Colon (tissue), 2 donors: ENCODE results near the gene USP54.
"Not testable (repeated sequence)": the region's sequence is repeated elsewhere in the genome, so short reads cannot be mapped to it uniquely, and the experiment has no call there.

Experiments used
- FAIRE-seq: peaks from 2 replicates; lab custom pipeline; 2012; peaks lifted over from hg19 to GRCh38; lab: Jason Lieb, UNC
- donor health status: control.
- donor health status: control.

USP54 gene, protein sequence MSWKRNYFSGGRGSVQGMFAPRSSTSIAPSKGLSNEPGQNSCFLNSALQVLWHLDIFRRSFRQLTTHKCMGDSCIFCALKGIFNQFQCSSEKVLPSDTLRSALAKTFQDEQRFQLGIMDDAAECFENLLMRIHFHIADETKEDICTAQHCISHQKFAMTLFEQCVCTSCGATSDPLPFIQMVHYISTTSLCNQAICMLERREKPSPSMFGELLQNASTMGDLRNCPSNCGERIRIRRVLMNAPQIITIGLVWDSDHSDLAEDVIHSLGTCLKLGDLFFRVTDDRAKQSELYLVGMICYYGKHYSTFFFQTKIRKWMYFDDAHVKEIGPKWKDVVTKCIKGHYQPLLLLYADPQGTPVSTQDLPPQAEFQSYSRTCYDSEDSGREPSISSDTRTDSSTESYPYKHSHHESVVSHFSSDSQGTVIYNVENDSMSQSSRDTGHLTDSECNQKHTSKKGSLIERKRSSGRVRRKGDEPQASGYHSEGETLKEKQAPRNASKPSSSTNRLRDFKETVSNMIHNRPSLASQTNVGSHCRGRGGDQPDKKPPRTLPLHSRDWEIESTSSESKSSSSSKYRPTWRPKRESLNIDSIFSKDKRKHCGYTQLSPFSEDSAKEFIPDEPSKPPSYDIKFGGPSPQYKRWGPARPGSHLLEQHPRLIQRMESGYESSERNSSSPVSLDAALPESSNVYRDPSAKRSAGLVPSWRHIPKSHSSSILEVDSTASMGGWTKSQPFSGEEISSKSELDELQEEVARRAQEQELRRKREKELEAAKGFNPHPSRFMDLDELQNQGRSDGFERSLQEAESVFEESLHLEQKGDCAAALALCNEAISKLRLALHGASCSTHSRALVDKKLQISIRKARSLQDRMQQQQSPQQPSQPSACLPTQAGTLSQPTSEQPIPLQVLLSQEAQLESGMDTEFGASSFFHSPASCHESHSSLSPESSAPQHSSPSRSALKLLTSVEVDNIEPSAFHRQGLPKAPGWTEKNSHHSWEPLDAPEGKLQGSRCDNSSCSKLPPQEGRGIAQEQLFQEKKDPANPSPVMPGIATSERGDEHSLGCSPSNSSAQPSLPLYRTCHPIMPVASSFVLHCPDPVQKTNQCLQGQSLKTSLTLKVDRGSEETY (N-terminal part only)

DNA sequence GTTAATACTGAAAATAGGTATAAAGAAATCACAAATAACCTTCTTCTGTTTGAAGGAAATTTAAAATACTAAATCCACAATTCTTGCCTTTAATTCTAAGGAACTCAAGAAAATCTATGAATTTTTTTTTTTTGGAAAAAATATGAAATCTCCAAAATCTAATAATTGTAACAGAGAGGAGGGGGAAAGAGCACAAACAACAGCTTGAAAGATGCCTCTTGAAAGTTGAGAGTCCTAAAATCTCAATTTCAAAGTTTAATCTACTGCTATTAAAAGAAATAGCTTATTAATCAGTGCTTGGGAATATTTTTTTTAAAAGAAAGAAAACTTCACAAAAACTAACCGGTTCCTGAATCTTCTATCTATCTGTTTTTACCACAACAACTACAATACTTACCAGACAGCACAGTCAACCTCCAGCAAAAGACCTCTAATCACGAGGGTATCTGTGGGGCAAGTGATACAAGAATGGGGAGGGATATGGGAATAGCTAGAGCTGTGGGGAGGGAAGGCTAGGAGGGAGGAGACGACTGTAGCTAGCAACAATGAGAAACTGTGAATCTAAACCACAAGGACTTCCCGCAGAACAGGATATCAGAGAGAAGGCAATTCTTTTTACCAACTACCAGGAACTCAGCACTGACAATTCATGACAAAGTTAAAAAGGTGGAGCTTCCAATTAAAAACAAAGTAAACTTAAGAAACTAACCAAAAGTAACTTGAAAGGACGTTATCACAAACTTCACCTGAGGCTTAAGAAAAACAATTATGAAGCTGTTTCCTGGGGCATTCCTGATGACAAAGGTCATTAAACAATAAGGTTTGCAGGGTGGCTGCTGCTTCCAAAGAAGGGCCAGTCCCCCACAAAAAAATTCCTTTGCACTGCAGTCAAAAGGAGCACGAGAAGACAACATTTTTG lies at the start of gene USP54:
TSS of gene USP54 (minus strand) at position 462 of the 919 bp plus-strand sequence. CDS start 15,684 bp downstream, outside the sequence.
- peak; percentile 65 for FAIRE-seq

DNA sequence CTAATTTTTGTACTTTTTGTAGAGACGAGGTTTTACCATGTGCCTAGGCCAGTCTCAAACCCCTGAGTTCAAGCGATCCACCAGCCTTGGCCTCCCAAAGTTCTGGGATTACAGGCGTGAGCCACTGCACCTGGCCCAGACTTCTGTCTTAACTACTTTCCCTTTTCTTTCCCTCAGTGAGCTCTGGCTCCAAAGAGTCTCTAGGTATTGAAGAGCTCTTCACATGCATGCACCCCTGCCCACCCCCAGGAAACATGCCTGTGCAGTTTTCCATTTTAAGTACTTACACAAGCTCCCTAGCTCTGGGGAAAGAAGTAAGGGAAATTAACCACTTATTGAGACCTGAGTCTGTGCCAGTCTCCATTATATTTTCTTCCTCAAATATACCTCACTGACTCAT lies 48.1 kb upstream of the USP54 start:
- no peak for FAIRE-seq

DNA sequence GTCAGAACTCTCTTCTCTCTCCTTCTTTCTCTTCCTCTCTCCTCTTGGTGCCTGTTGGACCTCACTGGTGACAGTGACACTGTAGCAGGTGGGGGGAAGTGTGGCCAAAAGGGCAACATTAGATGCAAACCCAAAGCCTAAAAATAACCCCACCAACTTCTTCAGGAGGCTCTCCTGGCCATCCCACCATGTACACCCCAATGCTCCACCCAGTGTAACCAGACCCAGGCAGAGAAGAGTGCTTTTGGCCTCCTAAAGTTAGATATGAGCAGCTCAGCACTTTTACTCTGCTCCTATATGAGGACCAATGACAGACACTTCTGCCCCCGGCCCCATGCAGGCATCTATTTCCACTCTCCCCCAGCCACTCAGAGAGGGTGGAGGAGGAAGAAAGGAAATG lies 44.6 kb upstream of the USP54 start:
- FAIRE-seq: no peak

DNA sequence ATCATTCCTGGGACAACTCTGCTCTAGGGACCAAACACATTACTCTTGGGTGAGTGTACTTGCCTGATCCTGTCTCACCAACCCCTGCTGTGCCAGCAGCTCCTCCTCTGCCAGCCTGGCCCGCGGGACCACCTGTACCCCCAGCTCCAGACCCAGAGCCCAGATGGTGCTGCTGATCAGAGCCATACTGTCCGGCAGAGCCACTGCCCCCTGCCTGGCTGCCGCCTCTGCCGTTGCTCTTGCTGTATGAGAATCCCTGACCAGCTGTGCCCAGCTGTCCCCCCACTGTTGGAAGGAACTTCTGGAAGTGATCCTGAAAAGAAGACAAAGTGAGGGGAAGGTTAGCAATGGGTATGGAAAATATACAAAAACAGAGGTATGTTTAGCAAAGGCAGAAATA lies 43.3 kb upstream of the USP54 start:
- FAIRE-seq: no peak

DNA sequence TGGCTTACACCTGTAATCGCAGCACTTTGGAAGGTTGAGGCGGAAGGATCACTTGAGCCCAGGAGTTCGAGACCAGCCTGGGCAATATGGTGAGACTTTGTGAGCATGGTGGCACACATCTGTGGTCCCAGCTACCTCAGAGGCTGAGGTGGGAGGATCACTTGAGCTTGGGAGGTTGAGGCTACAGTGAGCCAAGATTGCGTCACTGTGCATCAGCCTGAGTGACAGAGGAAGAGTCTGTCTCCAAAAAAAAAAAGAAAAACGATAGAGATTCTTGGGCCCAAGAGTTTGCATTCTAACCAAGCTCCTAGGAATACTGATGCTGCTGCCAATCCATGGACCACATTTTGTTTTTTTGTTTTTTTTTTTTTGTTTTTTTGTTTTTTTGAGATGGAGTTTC lies 38.0 kb upstream of the USP54 start:
- no peak for FAIRE-seq

DNA sequence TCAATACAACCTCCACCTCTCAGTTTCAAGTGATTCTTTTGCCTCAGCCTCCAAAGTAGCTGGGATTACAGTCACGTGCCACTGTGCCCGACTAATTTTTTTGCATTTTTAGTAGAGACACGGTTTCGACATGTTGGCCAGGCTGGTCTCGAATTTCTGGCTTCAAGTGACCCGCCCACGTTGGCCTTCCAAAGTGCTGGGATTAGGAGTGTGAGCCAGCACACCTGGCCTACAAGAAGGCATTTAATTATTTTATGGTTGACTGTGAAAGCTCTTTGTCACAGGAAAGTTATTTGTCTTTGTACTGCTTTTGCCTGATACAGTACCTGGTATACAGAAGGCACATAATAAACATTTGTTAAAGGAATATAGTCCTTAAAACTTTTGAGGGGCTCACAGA lies 37.3 kb upstream of the USP54 start:
- FAIRE-seq: no peak

DNA sequence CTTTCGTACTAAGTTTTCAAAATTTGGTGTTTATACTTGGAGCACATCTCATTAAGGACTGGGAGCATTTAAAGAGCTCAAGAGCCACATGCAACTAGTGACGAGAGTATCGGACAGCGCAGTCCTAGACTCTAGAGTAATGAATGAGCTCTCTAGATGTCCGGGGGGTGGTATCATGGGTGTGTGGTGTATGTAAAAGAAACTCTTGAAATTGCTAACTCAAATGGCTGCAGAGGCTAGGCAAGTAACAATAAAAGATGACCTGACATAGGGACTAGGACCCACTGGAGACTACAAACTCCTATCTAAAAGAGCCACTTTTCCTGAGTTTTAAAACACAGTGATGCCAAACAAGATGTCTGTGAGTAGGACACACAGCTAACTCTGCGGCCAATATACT lies 36.2 kb upstream of the USP54 start:
- no peak for FAIRE-seq

DNA sequence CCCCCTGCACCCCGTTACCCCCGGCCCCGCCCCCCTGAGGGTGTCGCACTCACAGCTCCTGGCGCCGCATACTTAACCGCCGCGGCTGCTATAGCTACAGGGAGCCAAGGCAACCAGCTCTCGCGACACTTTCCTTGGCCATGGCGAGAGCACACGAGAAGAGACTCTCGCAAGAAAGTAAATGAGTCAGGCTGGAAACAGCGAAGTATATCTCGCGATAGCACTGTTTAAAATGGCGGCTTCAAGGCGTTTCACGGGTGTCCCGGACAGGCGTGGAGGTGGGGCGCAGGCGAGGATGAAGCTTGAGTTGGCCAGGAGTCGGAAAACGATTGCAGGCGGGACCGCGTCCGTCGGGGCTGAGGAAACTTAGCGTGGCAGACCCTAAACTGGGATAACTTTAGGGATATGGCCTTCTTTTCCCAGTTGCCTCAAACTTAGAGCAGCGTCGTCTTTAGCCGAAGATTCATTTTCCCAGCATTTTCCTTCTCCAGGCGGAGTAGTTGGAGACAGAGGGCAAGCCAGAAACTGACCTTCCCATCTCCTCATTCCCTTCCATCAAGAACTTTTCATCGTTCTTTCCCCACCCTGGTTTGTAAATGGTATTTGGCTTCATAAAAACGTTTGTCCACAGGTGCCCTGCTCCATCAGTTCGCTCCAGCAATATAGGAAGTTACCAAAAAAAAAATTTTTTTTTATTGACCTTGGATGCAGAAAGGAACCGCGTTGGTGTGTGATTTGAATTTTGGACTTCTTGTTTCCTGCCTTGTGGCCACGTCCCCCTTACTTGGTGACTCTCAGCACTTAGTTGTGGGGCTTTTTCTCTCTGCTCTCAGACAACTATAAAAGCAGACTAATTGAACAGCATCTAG lies 35.0 kb upstream of the USP54 start:
- FAIRE-seq: no peak

DNA sequence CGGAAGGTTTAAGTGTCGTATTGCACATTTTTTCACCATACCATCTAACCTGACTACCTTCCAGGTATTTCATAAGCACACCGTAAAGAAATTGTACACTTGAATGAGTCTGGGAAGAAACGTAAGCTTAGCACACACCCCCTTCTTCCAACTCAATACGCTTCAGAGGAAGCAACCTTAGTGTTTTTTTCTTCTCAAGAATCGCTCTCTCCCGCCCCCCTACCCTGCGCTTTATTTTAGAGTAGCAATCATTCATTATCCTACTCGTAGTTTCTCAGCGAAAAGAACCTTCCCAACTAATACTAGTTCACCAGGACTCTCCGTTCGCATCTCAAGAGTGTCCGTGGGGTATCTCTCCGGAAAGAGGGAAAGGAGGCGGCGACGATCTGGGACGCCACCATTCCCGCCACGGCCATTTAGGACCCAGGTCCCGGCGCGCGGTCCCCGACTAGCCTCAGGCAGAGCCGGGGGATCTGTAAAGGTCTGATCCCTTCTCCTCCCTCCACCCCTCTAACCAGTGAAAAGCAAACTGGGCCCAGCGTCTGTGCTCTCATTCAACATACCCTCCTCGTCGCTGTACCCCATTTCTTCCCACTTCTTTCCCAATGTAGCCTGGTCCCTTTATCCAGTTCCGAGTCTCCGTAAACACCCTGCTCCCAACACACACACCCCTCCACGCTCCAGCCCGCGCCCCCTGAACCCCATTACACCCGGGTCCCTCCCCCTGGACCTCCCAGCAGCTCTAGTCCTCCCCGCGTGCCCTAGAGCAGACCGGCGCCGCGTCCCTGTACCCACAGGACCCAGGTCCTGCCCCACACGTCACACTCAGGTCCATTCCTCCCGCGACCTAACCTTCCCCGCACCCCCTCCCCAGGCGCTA lies 34.1 kb upstream of the USP54 start:
- no peak for FAIRE-seq

DNA sequence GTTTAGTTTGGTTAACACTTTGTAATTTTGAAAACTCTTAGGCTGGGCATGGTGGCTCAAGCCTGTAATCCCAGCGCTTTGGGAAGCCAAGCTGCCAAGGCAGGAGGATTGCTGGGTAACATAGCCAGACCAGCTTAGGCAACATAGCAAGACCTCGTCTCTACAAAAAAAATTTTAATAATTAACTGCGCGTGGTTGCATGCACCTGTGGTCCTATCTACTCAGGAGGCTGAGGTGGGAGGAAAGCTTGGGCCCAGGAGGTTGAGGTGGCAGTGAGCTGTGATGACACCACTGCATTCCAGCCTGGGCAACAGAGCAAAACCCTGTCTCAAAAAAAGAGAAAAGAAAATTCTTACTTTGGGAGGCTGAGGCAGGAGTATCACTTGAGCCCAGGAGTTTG lies 31.9 kb upstream of the USP54 start:
- no peak for FAIRE-seq

DNA sequence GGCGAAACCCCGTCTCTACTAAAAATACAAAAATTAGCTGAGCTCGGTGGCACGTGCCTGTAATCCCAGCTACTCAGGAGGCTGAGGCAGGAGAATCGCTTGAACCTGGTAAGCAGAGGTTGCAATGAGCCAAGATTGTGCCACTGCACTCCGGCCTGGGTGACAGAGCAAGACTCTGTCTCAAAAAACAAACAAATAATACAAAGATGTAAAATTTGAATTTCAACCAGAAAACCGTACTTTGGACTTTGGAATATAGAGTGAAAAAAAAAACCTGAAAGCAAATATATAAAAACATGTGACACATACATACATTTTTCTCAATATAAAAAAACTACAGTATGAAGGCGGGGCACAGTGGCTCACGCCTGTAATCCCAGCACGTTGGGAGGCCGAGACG lies 29.8 kb upstream of the USP54 start:
- FAIRE-seq: not testable (repeated sequence)

DNA sequence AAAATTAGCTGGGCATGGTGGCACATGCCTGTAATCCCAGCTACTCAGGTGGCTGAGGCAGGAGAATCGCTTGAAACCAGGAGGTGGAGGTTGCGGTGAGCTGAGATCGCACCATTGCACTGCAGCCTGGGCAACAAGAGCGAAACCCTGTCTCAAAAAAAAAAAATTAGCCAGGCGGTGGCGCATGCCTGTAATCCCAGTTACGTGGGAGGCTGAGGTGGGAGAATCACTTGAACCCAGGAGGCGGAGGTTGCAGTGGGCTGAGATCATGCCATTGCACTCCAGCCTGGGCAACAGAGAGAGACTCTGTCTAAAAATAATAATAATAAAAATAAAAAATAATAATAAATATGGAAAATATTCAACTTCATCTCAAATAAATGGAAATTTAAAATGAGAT lies 26.0 kb upstream of the USP54 start:
- not testable (repeated sequence) for FAIRE-seq

DNA sequence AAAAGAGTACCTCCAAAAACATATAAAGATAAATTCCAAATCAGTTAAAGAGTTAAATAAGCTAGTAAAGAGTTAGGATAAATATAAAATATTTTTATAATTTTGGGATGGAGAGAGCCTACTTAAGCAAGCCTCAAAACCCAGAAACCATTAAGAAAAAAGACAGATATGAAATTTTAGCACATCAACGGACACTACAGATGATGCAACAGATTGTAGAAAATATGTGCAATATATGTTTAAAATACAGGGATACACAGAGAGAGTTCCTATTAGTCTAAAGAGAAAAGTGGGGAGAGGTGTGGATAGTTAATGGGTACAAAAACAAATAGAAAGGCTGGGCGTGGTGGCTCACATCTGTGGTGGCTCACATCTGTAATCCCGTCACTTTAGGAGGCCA lies 23.6 kb upstream of the USP54 start:
- FAIRE-seq: no peak

DNA sequence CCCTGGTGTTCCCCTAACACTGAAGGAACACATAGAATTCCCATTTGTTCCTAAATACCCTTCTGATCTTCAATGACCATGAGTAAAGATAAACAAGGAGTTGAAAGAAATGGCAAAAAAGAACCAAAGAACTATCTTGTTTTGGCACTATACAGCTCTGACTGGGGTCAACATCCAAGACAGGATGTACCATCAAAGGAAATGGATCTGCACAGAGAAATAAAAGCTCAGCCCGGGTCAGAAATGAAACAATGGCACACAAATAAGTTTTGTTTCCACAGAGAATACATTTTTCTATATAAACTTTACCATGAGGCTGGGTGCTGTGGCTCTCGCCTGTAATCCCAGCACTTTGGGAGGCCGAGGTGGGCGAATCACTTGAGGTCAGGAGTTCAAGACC lies 18.0 kb upstream of the USP54 start:
- no peak for FAIRE-seq

DNA sequence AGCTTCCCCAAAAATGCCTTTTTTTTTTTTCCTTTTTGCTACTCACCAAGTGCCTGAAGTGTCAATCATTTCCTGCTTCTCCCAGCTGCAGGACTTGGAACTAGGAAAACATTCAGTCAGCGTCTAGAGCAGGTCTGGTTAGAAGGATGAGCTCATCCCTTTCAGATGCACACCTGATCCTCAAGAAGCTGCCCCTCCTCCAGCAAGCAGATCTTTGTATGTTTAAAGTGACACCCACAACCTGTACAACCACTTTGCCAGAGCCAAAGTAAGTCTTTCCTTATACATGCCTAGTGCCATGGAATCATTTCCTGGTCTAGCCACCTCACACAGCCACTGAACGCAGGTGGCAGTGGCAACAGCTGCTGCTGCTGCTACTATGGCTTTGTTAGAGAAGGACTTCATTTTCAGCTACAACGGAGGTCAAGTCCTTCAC lies 10.4 kb upstream of the USP54 start:
- peak; percentile 57 for FAIRE-seq

DNA sequence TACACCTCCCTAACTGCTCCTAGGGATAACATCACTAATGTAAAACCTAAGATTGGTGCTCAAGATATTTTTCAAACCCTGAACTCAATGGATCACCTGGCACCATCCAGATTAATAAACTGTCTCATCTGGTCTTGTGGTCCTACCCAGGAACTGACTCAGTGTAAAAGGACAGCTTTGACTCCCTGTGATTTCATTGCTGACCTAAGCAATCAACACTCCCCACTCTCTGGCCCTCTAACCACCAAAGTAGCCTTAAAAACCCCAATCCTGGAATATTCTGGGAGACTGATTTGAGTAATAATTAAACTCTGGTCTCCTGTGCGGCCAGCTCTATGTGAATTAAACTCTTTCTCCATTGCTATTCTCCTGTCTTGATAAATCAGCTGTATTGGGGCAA lies 6.2 kb upstream of the USP54 start:
- FAIRE-seq: no peak

DNA sequence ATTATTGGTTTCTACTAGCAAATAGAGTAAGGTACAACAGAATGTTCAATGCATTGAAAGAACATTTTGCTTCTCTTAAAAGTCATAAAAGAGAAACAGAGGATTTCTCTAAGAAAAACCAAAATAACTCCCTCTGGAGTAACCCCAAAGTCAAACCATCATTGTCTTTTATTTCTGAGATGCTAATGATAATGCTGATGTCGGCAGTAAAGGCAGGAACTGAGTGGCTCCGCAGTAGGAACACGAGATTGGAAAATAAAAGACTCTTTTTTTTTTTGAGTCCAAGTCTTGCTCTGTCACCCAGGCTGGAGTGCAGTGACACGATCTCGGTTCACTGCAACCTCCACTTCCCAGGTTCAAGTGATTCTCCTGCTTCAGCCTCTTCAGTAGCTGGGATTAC lies 2.7 kb upstream of the USP54 start:
- no peak for FAIRE-seq

DNA sequence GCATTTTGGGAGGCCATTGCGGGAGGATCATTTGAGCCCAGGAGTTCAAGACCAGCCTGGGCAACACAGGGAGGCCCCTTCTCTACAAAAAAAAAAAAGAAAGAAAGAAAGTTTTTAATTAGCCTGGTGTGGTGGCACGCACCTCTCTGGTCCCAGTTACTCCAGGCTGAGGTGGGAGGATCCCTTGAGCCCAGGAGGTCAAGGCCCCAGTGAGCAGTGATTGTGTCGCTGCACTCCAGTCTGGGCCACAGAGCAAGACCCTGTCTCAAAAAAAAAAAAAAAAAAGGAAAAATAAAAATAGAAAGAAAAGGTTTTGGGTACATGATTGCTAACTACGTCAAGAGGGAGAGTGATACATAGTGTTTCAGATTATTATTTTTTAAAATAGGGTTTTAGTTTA lies 2.0 kb upstream of the USP54 start:
- no peak for FAIRE-seq

DNA sequence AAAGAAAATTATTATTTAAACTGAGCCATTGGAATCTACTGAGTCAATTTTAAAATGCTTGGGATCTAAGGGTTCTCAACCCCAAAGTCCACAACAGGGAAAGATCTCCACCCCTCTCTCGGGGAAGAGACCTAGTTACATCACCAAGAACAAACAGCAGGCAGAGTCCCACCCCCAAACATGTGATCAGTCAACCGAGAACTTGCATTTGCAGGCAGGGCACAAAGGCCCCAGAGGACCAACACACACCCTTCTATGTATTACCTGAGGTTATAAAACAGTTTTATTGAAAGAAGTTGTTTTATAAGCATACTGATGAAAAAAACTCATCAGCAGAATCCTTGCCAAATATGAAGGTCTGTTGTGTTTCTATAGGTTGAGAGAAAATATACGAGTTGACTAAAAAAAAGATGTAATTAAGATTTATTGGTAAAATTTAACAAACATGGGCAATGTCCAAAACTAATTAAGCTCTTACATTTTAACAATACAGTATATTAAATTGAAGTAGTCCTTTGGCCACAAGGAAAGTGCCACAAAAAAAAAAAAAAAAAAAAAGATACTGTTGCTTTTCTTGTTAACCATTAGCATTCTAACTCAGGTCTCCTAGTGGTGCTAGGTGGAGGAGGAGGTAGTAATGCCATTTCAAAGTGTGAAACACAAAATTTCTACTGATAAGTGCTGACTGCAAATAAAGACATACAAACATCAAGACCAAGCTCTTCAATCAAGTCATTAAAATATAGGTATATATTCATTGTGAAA lies 975 bp upstream of the USP54 start:
- FAIRE-seq: peak; percentile 91
